Measurements from ENCODE around the gene FHDC1.

- TF ChIP-seq CTCF (IDR thresholded peaks at IDR 0.05) = no peak
- TF ChIP-seq POLR2A (IDR thresholded peaks at IDR 0.05) = no peak
Observed at GRCh38 chr4:152935143-152935542, 980 bp upstream of the FHDC1 start.

All from body of pancreas (tissue), 4 donors.